Sciatic nerve (tissue), 2 donors: Measurements from ENCODE around the gene ACSL3. TPM values are rescaled to one million over a fixed set of nuclear protein-coding genes. Genes with fewer than 3 reads are reported as not detected.
"Not testable (repeated sequence)": the region's sequence is repeated elsewhere in the genome, so short reads cannot be mapped to it uniquely, and the experiment has no call there.

Experiments used
- ATAC-seq: fragments of 200-7000 bp; cut with Tn5 transposase; one replicate; pipeline ENCODE4 v1.9.1; 2020; ENCODE audit warnings: mild to moderate bottlenecking, moderate library complexity
- DNase-seq: peaks from one replicate; pipeline ENCODE4 v3.0.0-alpha.2; 2020; ENCODE audit warnings: low spot score
- intact Hi-C: fragments of 100-400 bp; cut with DNase I; formaldehyde crosslinking; loops from one replicate; pipeline ENCODE4 v1.14.2; 2022
- total RNA-seq: library from RNA; stranded (reverse); fragmentation: NEBNext Ultra II Directional; extraction: Animal tissue kit (Norgen Biotek cat#: 25700); gene quantifications from one replicate; pipeline ENCODE4 v1.2.1, GENCODE V29; 2021
- donor health status: DM: no; HTN: no; CAD: no.
- donor health status: DM: no; HTN: no; CAD: no.

Gene ACSL3
- total RNA-seq, result 70.5 TPM

GRCh38 chr2:222860740-222861410 is at the start of gene ACSL3:
Gene ACSL3, plus strand, starts transcription at chr2:222861036. Its CDS starts 47,737 bp downstream, at chr2:222908773.
- intact Hi-C loops, result loop anchor here (5.0 kb wide), 1 partner anchor 149 kb away; no protein-coding TSS in a partner anchor
- peak; percentile 98 for ATAC-seq
- peak; percentile 97 for DNase-seq

- no peak for DNase-seq
- intact Hi-C loops, result no loop called here
- ATAC-seq, result no peak
These were observed 49.0 kb upstream of the ACSL3 start for GRCh38 chr2:222811828-222812227.

DNA sequence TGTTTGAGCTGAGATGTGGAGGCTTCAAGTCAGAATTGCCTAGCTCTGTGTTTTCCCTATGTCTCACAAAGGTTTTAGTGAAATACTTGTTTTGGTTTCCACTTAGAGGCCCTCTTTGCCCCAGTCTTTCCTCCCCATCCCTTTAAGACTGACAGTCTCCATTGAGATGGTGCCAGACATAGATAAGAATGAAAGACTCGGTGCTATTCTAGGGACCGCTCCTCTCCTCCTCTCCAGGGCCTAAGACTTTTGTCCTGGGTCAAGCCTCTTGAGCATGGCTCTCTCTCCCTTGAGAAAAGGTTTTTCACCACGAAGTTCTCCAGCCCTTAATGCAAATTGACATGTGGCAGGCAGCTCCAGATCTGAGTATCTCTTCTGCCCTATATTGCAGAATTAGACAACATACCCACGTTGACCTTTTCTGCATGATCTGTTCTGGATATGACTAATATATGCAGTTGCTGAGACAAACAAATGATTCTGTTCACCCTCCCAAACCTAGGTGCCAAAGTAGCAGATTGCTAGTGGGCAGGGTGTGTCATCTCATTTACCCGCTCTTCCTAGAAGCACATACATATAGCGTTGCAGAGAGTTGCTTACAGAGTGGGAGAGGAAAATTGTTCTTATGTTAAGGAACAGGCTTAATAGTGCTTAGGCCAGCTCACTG is 47.5 kb upstream of the ACSL3 start:
- DNase-seq (no peak), ATAC-seq (no peak)
- intact Hi-C loops, result no loop called here

- intact Hi-C loops, result no loop called here
- peak; percentile 38 for ATAC-seq
- DNase-seq, result no peak
These were observed 41.0 kb upstream of the ACSL3 start for GRCh38 chr2:222819722-222820333.

DNA sequence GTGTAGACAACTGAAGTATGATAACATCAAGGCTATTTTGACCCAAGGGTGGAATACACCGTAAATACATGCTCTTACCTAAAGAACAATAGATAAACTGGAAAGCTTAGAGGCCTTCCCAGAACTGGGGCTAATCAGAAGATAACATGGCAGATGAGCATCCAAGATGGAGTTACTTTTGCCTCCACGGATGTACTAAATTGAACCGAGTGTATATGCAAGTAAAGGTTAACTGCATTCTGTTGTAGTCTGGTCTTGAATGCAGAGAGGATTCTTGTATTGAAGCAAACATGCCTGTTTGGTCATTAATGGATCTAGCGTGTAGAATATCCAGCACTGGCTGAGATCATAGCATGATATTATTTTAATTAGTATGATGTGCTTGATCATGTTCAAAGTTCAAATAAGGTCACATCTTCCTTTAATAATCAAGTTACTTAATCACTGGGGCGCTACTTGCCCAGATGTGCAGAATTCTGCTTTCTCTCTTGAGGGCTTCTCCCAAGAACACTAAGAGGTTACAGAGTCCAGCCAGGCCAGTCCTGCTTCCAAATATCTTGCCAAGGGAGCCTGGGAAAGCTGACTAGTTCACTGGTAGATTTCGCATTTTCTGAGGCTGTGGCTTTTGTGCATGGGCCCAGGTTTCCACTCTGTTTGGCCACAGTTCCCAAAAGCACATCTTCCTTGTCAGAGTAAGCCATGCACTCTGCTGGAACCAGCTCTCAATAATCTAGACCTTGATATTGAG is 37.5 kb upstream of the ACSL3 start:
- peak; percentile 88 for ATAC-seq
- intact Hi-C loops, result no loop called here
- no peak for DNase-seq

- no peak for ATAC-seq
- intact Hi-C loops, result no loop called here
These were observed 35.8 kb upstream of the ACSL3 start for GRCh38 chr2:222825031-222825430.

DNA sequence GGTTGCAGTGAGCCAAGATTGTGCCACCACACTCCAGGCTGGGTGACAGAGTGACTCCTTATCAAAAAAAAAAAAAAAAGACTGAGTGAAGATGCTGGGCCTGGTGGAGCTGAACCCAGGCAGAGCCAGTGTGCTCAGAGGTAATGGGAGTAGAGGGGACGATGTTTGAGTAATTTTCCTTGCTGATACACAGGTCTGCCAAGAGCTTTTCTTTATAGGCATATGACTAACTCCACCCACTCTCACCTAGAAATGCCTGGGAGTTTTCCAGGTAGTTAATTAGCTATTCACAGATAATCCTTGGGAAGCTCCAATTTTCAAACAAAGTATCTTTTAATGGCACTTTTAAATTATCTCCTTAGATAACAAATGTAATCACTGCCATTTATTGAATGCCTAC is 33.4 kb upstream of the ACSL3 start:
- intact Hi-C loops, result no loop called here
- no peak for ATAC-seq
- DNase-seq, result no peak

More at GRCh38 chr2:222825031-222825430, 35.8 kb upstream of the ACSL3 start:
- no peak for DNase-seq

GRCh38 chr2:222828572-222828971 is 32.3 kb upstream of the ACSL3 start:
- ATAC-seq (no peak), DNase-seq (no peak)
- intact Hi-C loops, result no loop called here

GRCh38 chr2:222830164-222830563 is 30.7 kb upstream of the ACSL3 start:
- DNase-seq, result no peak
- ATAC-seq, result no peak
- intact Hi-C loops, result no loop called here

DNA sequence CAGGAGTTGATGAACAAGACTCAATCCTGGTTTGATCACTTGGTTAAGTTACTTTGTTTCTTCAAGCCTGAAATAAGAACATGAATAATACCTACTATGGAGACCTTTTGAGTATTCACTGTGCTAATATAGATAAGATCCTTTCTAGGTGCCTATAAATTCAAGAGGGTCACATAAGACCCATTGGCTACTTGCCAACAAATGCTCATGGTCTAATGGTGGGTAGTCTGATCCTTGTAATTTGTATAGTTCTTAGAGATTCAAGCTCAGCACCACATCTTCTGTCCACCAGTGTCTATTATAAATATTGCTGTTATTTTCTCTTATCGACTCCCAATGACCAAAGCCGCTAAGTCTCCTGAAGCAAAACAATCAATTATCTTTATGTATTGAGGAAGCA is 27.4 kb upstream of the ACSL3 start:
- DNase-seq (no peak), ATAC-seq (no peak)
- intact Hi-C loops, result no loop called here

GRCh38 chr2:222835143-222835822 is 25.6 kb upstream of the ACSL3 start:
- DNase-seq (no peak), ATAC-seq (no peak)
- intact Hi-C loops, result no loop called here

GRCh38 chr2:222835823-222836151 is 25.0 kb upstream of the ACSL3 start:
- intact Hi-C loops, result no loop called here
- no peak for ATAC-seq

GRCh38 chr2:222837643-222838056 is 23.2 kb upstream of the ACSL3 start:
- intact Hi-C loops, result no loop called here
- no peak for DNase-seq
- no peak for ATAC-seq

More at GRCh38 chr2:222835823-222836151, 25.0 kb upstream of the ACSL3 start:
- no peak for DNase-seq

GRCh38 chr2:222840060-222840802 is 20.6 kb upstream of the ACSL3 start:
- intact Hi-C loops, result no loop called here
- ATAC-seq (no peak), DNase-seq (no peak)

DNA sequence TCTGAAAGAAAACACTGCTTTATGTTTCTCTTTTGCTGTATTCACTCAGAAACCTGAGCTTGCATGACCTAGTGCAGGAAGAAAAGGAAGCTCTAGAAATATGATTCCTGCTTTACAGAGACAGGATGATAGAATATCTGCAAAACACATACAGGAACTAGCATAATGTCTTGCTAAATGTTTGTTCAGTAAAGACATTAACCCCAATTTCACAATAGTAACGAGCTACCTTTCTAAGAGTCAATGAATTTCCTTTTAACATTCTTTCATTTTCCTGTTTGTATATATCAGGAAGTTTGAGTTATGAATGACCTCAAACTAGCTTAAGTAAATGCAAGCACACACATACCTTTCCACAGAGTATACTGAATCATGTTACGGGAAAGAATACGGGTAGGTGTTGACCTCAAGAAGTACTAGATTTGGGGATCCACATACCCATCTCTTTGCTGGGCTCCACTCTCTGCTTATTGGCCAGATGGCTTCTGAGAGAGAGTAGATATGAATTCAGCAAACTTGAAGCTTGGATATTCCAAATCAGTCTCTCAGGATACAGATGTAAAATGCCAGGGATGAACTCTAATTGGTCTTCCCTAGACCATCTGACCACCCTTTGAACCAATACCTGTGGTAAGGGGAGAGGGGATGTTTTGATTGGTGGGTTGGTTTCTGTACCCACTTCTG is 18.2 kb upstream of the ACSL3 start:
- ATAC-seq, result no peak
- intact Hi-C loops, result no loop called here
- DNase-seq, result no peak

- DNase-seq (no peak), ATAC-seq (peak; percentile 20)
- intact Hi-C loops, result no loop called here
These were observed 16.5 kb upstream of the ACSL3 start for GRCh38 chr2:222844323-222844722.

DNA sequence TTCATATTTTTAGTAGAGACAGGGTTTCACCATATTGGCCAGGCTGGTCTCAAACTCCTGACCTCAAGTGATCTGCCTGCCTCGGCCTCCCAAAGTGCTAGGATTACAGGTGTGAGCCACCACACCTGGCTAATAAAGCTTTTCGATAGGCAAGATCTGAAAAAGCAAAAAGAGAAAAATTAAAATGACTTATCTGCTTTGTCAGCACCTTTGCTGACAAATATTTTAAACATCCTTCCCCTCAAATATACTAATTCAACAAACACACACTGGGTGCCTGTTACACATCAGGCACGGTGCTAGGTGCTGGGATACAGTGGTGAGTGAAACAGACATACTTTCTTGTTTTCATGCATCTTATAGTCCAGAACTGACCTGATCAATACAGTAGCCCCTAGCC is 15.5 kb upstream of the ACSL3 start:
- intact Hi-C loops, ATAC-seq, DNase-seq: not testable (repeated sequence)

GRCh38 chr2:222846003-222846402 is 14.8 kb upstream of the ACSL3 start:
- no peak for ATAC-seq
- intact Hi-C loops, result no loop called here

More at GRCh38 chr2:222846003-222846402, 14.8 kb upstream of the ACSL3 start:
- DNase-seq, result no peak
